ENCODE measurements around the gene KIF19.

GRCh38 chr17:74368341-74369081, 42.5 kb downstream of the KIF19 start:
- TF ChIP-seq CTCF (IDR thresholded peaks at IDR 0.05): peak in 1 of 3 donors; percentile 77
- no peak for TF ChIP-seq POLR2A (IDR thresholded peaks at IDR 0.05)
